ENCODE measurements around the gene ST6GAL2.

ST6GAL2 gene

DNA sequence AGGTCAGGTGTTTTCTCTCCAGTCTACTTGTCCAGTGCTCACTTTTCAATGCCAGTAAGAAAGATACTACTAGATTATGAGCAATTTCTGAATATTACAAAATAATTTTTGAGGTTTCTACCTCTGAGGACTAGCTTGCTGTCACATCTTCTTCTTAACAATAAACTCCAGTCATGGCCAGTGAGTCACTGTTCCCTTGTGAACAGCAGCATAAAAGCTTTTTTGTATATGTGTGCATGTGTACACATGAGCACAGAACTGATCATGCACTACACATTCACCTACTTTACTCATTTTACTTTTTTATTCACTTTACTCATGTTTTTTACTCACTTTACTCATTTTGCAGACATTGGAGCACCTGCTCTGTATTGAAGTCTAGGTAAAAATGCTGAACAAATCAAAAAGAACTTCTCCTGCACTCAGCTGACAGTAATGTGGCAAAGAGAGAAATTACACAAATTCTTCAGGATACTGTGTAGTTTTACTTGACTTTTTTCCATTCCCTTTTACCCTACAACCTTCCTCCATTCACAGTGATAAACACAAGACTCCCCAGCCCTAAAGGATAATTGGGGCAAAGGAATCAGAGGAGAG lies 28.0 kb downstream of the ST6GAL2 start:
- DNase-seq (ENCODE audit: low read depth, low spot score), result no peak
- POLR2A ChIA-PET, result no interaction called here
- TF ChIP-seq, protein P1, sequence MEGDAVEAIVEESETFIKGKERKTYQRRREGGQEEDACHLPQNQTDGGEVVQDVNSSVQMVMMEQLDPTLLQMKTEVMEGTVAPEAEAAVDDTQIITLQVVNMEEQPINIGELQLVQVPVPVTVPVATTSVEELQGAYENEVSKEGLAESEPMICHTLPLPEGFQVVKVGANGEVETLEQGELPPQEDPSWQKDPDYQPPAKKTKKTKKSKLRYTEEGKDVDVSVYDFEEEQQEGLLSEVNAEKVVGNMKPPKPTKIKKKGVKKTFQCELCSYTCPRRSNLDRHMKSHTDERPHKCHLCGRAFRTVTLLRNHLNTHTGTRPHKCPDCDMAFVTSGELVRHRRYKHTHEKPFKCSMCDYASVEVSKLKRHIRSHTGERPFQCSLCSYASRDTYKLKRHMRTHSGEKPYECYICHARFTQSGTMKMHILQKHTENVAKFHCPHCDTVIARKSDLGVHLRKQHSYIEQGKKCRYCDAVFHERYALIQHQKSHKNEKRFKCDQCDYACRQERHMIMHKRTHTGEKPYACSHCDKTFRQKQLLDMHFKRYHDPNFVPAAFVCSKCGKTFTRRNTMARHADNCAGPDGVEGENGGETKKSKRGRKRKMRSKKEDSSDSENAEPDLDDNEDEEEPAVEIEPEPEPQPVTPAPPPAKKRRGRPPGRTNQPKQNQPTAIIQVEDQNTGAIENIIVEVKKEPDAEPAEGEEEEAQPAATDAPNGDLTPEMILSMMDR (IDR thresholded peaks at IDR 0.05; ENCODE audit: insufficient read depth, low read length, missing control alignments), result no peak

DNA sequence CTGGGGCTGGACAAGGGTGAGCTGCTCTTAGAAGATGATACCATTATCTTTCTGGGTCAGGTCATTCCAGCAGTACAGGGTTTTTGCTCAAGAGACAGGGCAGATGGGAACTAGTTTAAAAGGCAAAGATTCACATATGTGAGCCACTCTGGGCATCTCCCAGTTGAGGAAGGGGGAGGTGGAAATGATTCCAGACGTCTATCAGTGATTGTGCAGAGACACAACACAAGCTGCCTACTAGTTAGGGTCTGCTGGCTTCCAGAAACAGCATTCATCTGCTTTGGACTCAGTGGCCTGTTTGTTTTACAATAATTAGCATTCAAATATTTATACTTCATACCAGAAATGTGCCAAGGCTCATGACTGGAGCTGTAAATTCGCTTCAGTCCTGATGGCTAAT lies 32.3 kb downstream of the ST6GAL2 start:
- TF ChIP-seq, protein P1 (IDR thresholded peaks at IDR 0.05; ENCODE audit: insufficient read depth, low read length, missing control alignments), result no peak
- no peak overlapping the region for H3K4me3 ChIP-seq (ENCODE audit: low read depth, low read length)
- DNase-seq (ENCODE audit: low read depth, low spot score), result no peak
- ChIA-PET CTCF (no interaction called here), POLR2A (no interaction called here)

More for the DNA sequence above, 28.0 kb downstream of the ST6GAL2 start:
- H3K4me3 ChIP-seq (ENCODE audit: low read depth, low read length), result no peak overlapping the region
- CTCF ChIA-PET, result no interaction called here

DNA sequence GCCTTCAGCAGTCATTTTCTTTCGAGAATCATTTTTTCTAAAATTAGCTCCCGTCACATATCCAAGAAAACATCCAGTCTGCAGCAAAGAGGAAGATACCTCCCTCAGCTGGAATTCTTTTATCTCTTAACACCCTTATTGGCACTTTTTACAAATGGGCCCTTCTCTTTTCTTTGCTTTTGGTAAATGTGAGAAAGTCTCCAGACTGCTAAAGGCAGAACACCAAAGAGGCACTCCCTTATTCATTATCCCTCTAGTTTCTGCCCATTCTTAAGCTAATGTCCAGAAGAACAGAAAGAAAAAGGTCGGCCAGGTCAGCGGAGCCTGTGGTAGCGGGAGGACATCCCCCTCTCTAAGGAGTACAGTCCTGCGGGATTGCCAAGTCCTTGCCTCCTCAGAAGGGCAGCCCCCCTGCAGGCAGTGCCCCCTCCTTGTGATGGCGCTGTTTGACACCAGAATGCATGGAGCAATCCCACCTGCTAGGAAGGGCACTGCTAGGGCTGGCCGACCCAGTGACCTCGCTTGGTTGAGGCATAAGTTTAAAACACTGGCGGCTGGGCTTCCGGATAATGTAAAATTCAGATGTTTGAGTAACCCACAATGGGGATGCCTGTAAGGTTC lies 34.0 kb downstream of the ST6GAL2 start:
- POLR2A ChIA-PET, result no interaction called here

DNA sequence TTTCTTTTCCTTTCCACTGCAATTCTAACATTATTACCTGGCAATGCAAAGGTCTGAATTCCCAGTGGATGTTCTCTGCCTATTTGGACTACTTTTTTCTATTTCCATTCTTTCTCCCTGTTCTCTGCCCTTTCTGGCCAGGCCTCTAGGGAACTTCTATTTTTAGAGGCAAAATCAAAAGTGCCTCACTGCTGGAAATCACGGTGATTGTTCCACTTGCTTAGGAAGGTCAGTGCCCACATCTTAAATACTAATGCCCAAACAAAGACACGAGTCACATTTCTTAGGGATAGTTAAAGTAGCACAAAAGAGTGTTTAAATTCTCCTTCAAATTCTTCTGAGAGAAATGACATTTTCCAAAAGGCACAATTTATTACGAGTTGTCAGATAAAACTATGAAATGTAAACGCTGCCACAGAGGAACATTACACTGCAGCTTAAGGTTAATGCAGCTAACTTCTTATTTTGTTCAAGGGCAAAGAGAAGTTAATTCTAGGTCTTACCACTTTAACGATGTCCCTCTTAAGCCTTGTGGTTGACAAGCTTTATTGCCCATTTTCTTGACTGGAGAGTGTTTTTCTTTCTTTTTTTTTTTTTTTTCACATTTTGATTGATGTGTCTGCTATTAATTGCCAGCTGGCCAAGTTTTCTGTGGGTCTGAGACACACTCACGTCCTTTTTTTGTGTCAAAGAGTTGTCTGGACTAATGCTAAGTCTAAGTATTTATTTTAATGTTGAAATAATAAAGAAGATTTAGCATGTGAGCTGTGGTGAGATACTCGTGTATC lies 34.7 kb downstream of the ST6GAL2 start:
- TF ChIP-seq, protein P1 (IDR thresholded peaks at IDR 0.05; ENCODE audit: insufficient read depth, low read length, missing control alignments), result no peak
- ChIA-PET CTCF (interaction anchor here (0.9 kb wide), 1 partner anchor 12 kb away, joined by 3 read pairs; no protein-coding TSS in a partner anchor), POLR2A (no interaction called here)
- no peak for DNase-seq (ENCODE audit: low read depth, low spot score)
- no peak overlapping the region for H3K4me3 ChIP-seq (ENCODE audit: low read depth, low read length)

More for the DNA sequence above, 34.0 kb downstream of the ST6GAL2 start:
- CTCF ChIA-PET, result interaction anchor here (0.9 kb wide), 1 partner anchor 12 kb away, joined by 3 read pairs; no protein-coding TSS in a partner anchor
- no peak overlapping the region for H3K4me3 ChIP-seq (ENCODE audit: low read depth, low read length)
- TF ChIP-seq, protein P1 (IDR thresholded peaks at IDR 0.05; ENCODE audit: insufficient read depth, low read length, missing control alignments), result no peak
- DNase-seq (ENCODE audit: low read depth, low spot score), result no peak

DNA sequence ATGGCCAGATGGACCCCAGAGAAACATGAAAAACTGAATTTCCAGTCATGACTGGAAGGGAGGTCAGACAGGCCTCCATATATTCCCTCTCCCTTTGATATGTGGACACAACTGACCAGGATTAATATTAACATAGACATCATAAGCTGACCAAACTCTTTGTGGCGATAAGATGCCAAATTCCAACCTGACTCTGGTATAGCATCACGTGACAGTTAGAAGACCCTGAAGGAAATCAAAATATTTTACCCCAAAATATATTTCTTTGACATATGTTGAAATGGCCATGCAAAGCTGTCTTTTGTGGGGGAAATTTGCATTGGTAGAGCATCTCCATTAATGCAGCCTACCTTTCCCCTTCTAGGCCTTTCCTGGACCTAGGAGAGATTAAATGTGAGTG lies 36.7 kb downstream of the ST6GAL2 start:
- POLR2A ChIA-PET, result no interaction called here
- no peak for DNase-seq (ENCODE audit: low read depth, low spot score)
- no peak overlapping the region for H3K4me3 ChIP-seq (ENCODE audit: low read depth, low read length)
- TF ChIP-seq, protein P1 (IDR thresholded peaks at IDR 0.05; ENCODE audit: insufficient read depth, low read length, missing control alignments), result no peak
- CTCF ChIA-PET, result no interaction called here

DNA sequence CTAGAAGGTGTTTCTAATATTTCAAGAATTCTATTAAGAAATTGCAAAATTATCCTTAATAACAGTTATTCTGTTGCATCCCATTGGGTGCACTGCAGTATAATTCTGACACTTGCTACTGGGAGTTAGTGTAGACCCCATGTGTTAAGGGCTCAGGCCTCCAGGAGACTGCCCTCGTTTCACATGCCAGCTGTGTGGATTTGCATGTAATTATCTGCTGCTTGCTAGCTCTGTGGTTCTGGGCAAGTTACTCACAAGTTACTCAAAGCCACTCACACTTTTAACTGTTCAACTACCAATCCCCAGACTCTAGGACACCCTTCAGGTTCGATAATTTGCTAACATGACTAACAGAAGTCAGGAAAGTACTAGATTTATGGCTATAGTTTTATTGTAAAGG lies 38.6 kb downstream of the ST6GAL2 start:
- TF ChIP-seq, protein P1 (IDR thresholded peaks at IDR 0.05; ENCODE audit: insufficient read depth, low read length, missing control alignments), result no peak
- no peak for DNase-seq (ENCODE audit: low read depth, low spot score)
- ChIA-PET CTCF (no interaction called here), POLR2A (no interaction called here)
- no peak overlapping the region for H3K4me3 ChIP-seq (ENCODE audit: low read depth, low read length)

Data from AG04449 (cell line).